SK-N-SH treated with all-trans-retinoic acid at 6 μM for 48 hours (cell line): ENCODE results near the gene BNC2.

Experiments
- ATAC-seq: fragments of 200-7000 bp; cut with Tn5 transposase; 3 replicates; pipeline ENCODE4 v1.9.1; 2020; ENCODE audit warnings: mild to moderate bottlenecking, moderate library complexity
- ARNTL ChIP-seq: fragments of 450-650 bp; formaldehyde crosslinking; IDR thresholded peaks from 2 replicates; pipeline ENCODE4 v1.5.0; 2020; ENCODE audit warnings: low read depth, mild to moderate bottlenecking, moderate library complexity, borderline replicate concordance
- BACH2 ChIP-seq: fragments of 250-450 bp; sonication (Bioruptor Pico); IDR thresholded peaks from 2 replicates; pipeline ENCODE4 v1.9.0; 2021; ENCODE audit warnings: mild to moderate bottlenecking, borderline replicate concordance
- CSDC2 ChIP-seq: fragments of 250-450 bp; sonication (Bioruptor Pico); IDR thresholded peaks from 2 replicates; pipeline ENCODE4 v1.5.0; 2020; ENCODE audit warnings: mild to moderate bottlenecking, moderate library complexity
- ESRRG ChIP-seq: fragments of 250-450 bp; sonication (Bioruptor Pico); IDR thresholded peaks from 2 replicates; pipeline ENCODE4 v1.6.1; 2021; ENCODE audit warnings: mild to moderate bottlenecking
- GLIS3 ChIP-seq: fragments of 250-450 bp; sonication (Bioruptor Pico); IDR thresholded peaks from 2 replicates; pipeline ENCODE4 v1.5.0; 2020; ENCODE audit warnings: mild to moderate bottlenecking, moderate library complexity
- ISL1 ChIP-seq: fragments of 250-450 bp; sonication (Bioruptor Pico); IDR thresholded peaks from 2 replicates; pipeline ENCODE4 v2.1.2; 2022; ENCODE audit warnings: mild to moderate bottlenecking, moderate library complexity
- OSR1 ChIP-seq: fragments of 250-450 bp; sonication (Bioruptor Pico); IDR thresholded peaks from 2 replicates; pipeline ENCODE4 v1.8.0; 2022; ENCODE audit warnings: moderate library complexity, mild to moderate bottlenecking, inconsistent platforms
- PPARA ChIP-seq: fragments of 250-450 bp; sonication (Bioruptor Pico); IDR thresholded peaks from 2 replicates; pipeline ENCODE4 v1.5.0; 2020; ENCODE audit warnings: mild to moderate bottlenecking, borderline replicate concordance
- RARB ChIP-seq: fragments of 250-450 bp; sonication (Bioruptor Pico); IDR thresholded peaks from 2 replicates; pipeline ENCODE4 v1.8.0; 2021; ENCODE audit warnings: mild to moderate bottlenecking, moderate library complexity
- SNAI2 ChIP-seq: fragments of 250-450 bp; sonication (Bioruptor Pico); IDR thresholded peaks from 2 replicates; pipeline ENCODE4 v1.5.0; 2020; ENCODE audit warnings: mild to moderate bottlenecking, moderate library complexity
- TCF4 ChIP-seq: fragments of 250-450 bp; sonication (Bioruptor Pico); IDR thresholded peaks from 2 replicates; pipeline ENCODE4 v1.8.0; 2021; ENCODE audit warnings: mild to moderate bottlenecking, moderate library complexity, borderline replicate concordance
- TOX ChIP-seq: fragments of 250-450 bp; sonication (Bioruptor Pico); IDR thresholded peaks from 2 replicates; pipeline ENCODE4 v1.8.0; 2021; ENCODE audit warnings: mild to moderate bottlenecking, moderate library complexity, borderline replicate concordance
- ZC3H10 ChIP-seq: fragments of 250-450 bp; sonication (Bioruptor Pico); IDR thresholded peaks from 2 replicates; pipeline ENCODE4 v1.5.1; 2021; ENCODE audit warnings: mild to moderate bottlenecking, moderate library complexity
- ZFP3 ChIP-seq: fragments of 250-450 bp; sonication (Bioruptor Pico); IDR thresholded peaks from 2 replicates; pipeline ENCODE4 v1.5.0; 2020; ENCODE audit warnings: mild to moderate bottlenecking, moderate library complexity
- ZFP30 ChIP-seq: fragments of 450-650 bp; formaldehyde crosslinking; IDR thresholded peaks from 2 replicates; pipeline ENCODE4 v1.5.0; 2022; ENCODE audit warnings: mild to moderate bottlenecking, moderate library complexity
- ZNF565 ChIP-seq: fragments of 450-650 bp; formaldehyde crosslinking; conservative IDR thresholded peaks from 2 replicates; pipeline ENCODE4 v1.5.0; 2020; ENCODE audit warnings: low read depth, mild to moderate bottlenecking, moderate library complexity
- ZNF70 ChIP-seq: fragments of 450-650 bp; formaldehyde crosslinking; IDR thresholded peaks from 2 replicates; pipeline ENCODE4 v1.5.0; 2020; ENCODE audit warnings: mild to moderate bottlenecking, moderate library complexity
- ZNF8 ChIP-seq: fragments of 450-650 bp; formaldehyde crosslinking; IDR thresholded peaks from 2 replicates; pipeline ENCODE4 v1.5.0; 2020; ENCODE audit warnings: mild to moderate bottlenecking, moderate library complexity
- TF ChIP-seq, protein P1 (sequence below): fragments of 250-450 bp; sonication (Bioruptor Pico); IDR thresholded peaks from 2 replicates; pipeline ENCODE4 v1.8.0; 2020; ENCODE audit warnings: mild to moderate bottlenecking, moderate library complexity, borderline replicate concordance
- TF ChIP-seq, protein P2 (sequence below): fragments of 250-450 bp; sonication (Bioruptor Pico); IDR thresholded peaks from 2 replicates; pipeline ENCODE4 v1.5.1; 2020; ENCODE audit warnings: low read depth, mild to moderate bottlenecking, moderate library complexity
- TF ChIP-seq, protein P3 (sequence below): fragments of 250-450 bp; sonication (Bioruptor Pico); IDR thresholded peaks from 2 replicates; pipeline ENCODE4 v1.5.1; 2021; ENCODE audit warnings: mild to moderate bottlenecking, moderate library complexity
- TF ChIP-seq, protein P4 (sequence below): fragments of 250-450 bp; sonication (Bioruptor Pico); IDR thresholded peaks from 2 replicates; pipeline ENCODE4 v1.8.0; 2021; ENCODE audit warnings: low read depth, mild to moderate bottlenecking, moderate library complexity, borderline replicate concordance
- TF ChIP-seq, protein P5 (sequence below): fragments of 250-450 bp; sonication (Bioruptor Pico); IDR thresholded peaks from 2 replicates; pipeline ENCODE4 v1.5.0; 2020; ENCODE audit warnings: mild to moderate bottlenecking, moderate library complexity

Gene BNC2

DNA sequence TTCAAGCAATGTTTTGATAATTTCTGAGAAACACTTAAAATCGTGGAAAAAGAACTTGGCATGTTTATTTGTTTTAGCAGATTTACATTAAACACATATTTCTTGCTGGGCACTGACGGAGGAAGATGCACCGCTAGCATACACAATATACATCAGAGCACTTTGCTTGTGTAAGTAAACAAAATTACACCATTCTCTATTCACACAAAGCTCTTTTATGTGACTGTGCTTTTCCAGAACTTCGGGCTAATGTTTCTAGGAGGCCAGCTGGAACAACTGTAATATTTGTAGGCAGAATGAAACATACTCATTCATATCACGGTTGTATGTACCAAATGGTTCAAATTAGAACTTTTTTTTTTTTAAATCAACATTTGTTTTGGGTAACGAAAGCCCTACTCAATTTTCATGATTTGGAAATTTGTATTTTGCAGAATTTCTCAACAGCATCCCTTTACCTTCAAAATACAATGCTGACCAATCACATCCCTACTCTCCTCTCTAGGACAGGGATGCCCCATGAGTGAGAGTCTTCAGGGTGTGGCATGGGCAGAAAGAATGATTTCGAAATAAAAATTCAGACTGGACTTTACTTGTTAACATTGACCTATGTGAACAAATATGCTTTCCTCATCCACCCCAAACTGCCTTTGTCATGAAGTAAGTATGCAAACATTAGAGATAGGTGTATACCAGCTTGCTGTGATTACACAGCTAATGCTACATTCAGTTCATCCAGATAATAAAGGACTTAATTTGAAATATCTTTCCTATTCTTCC lies 425.1 kb downstream of the BNC2 start:
- TF ChIP-seq SNAI2 (CRISPR knock-in tag) (no peak), ESRRG (CRISPR knock-in tag) (no peak), CSDC2 (CRISPR knock-in tag) (no peak), GLIS3 (no peak), ZNF70 (CRISPR knock-in tag) (no peak), RARB (CRISPR knock-in tag) (no peak), OSR1 (no peak)
- TF ChIP-seq, protein P1, sequence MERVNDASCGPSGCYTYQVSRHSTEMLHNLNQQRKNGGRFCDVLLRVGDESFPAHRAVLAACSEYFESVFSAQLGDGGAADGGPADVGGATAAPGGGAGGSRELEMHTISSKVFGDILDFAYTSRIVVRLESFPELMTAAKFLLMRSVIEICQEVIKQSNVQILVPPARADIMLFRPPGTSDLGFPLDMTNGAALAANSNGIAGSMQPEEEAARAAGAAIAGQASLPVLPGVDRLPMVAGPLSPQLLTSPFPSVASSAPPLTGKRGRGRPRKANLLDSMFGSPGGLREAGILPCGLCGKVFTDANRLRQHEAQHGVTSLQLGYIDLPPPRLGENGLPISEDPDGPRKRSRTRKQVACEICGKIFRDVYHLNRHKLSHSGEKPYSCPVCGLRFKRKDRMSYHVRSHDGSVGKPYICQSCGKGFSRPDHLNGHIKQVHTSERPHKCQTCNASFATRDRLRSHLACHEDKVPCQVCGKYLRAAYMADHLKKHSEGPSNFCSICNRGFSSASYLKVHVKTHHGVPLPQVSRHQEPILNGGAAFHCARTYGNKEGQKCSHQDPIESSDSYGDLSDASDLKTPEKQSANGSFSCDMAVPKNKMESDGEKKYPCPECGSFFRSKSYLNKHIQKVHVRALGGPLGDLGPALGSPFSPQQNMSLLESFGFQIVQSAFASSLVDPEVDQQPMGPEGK (CRISPR knock-in tag), result no peak
- TF ChIP-seq, protein P2, sequence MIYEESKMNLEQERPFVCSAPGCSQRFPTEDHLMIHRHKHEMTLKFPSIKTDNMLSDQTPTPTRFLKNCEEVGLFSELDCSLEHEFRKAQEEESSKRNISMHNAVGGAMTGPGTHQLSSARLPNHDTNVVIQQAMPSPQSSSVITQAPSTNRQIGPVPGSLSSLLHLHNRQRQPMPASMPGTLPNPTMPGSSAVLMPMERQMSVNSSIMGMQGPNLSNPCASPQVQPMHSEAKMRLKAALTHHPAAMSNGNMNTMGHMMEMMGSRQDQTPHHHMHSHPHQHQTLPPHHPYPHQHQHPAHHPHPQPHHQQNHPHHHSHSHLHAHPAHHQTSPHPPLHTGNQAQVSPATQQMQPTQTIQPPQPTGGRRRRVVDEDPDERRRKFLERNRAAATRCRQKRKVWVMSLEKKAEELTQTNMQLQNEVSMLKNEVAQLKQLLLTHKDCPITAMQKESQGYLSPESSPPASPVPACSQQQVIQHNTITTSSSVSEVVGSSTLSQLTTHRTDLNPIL (CRISPR knock-in tag), result no peak
- TF ChIP-seq, protein P3, sequence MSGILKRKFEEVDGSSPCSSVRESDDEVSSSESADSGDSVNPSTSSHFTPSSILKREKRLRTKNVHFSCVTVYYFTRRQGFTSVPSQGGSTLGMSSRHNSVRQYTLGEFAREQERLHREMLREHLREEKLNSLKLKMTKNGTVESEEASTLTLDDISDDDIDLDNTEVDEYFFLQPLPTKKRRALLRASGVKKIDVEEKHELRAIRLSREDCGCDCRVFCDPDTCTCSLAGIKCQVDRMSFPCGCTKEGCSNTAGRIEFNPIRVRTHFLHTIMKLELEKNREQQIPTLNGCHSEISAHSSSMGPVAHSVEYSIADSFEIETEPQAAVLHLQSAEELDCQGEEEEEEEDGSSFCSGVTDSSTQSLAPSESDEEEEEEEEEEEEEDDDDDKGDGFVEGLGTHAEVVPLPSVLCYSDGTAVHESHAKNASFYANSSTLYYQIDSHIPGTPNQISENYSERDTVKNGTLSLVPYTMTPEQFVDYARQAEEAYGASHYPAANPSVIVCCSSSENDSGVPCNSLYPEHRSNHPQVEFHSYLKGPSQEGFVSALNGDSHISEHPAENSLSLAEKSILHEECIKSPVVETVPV, result no peak
- ATAC-seq, result no peak

DNA sequence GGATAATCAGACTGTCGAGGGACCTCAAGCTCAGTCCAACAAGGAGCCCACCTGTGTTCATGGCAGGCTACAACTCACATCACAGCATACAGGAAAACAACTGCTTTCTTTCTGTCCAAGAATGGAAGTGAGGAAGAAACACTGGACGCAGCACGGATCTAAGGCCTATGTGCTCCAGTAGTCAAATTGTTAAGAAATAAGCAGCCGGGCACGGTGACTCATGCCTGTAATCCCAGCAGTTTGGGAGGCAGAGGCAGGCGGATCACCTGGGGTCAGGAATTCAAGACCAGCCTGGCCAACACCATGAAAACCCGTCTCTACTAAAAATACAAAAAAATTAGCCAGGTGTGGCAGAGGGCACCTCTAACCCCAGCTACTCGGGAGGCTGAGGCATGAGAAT lies 427.8 kb downstream of the BNC2 start:
- no peak for TF ChIP-seq SNAI2 (CRISPR knock-in tag)
- TF ChIP-seq ZFP30 (CRISPR knock-in tag), result no peak
- TF ChIP-seq, protein P4, sequence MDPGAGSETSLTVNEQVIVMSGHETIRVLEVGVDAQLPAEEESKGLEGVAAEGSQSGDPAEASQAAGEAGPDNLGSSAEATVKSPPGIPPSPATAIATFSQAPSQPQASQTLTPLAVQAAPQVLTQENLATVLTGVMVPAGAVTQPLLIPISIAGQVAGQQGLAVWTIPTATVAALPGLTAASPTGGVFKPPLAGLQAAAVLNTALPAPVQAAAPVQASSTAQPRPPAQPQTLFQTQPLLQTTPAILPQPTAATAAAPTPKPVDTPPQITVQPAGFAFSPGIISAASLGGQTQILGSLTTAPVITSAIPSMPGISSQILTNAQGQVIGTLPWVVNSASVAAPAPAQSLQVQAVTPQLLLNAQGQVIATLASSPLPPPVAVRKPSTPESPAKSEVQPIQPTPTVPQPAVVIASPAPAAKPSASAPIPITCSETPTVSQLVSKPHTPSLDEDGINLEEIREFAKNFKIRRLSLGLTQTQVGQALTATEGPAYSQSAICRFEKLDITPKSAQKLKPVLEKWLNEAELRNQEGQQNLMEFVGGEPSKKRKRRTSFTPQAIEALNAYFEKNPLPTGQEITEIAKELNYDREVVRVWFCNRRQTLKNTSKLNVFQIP (CRISPR knock-in tag), result no peak
- TF ChIP-seq ZNF70 (CRISPR knock-in tag), result no peak
- no peak for TF ChIP-seq ESRRG (CRISPR knock-in tag)
- no peak for TF ChIP-seq TCF4 (CRISPR knock-in tag)
- TF ChIP-seq ZC3H10 (CRISPR knock-in tag), result no peak
- ATAC-seq, result peak; percentile 93

DNA sequence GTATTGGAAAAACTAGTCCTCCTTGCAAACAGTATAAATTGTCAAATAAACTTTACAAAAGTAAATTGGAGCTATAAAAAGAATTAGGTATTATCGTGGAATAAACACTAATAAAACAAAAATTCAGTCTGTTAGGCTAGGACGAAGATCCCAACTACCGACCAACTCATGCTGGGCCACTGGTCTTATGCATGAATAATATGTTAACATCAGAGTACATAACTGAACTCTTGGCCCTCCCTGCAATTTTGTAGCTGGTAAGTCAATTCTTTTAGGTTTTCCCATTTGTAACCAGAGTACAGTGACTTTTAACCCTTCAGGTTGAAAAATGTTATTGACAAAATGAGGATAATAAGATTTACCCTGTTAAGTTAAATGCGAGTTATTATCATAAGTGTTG lies 428.7 kb downstream of the BNC2 start:
- ATAC-seq, result no peak
- TF ChIP-seq ZFP30 (CRISPR knock-in tag) (no peak), ARNTL (CRISPR knock-in tag) (no peak), CSDC2 (CRISPR knock-in tag) (no peak), SNAI2 (CRISPR knock-in tag) (no peak), ESRRG (CRISPR knock-in tag) (no peak), ISL1 (CRISPR knock-in tag) (no peak), ZFP3 (CRISPR knock-in tag) (no peak), PPARA (no peak), ZNF70 (CRISPR knock-in tag) (no peak), TOX (CRISPR knock-in tag) (no peak), BACH2 (CRISPR knock-in tag) (no peak), ZNF565 (CRISPR knock-in tag) (no peak), ZNF8 (CRISPR knock-in tag) (no peak), OSR1 (no peak)
- TF ChIP-seq, protein P5, sequence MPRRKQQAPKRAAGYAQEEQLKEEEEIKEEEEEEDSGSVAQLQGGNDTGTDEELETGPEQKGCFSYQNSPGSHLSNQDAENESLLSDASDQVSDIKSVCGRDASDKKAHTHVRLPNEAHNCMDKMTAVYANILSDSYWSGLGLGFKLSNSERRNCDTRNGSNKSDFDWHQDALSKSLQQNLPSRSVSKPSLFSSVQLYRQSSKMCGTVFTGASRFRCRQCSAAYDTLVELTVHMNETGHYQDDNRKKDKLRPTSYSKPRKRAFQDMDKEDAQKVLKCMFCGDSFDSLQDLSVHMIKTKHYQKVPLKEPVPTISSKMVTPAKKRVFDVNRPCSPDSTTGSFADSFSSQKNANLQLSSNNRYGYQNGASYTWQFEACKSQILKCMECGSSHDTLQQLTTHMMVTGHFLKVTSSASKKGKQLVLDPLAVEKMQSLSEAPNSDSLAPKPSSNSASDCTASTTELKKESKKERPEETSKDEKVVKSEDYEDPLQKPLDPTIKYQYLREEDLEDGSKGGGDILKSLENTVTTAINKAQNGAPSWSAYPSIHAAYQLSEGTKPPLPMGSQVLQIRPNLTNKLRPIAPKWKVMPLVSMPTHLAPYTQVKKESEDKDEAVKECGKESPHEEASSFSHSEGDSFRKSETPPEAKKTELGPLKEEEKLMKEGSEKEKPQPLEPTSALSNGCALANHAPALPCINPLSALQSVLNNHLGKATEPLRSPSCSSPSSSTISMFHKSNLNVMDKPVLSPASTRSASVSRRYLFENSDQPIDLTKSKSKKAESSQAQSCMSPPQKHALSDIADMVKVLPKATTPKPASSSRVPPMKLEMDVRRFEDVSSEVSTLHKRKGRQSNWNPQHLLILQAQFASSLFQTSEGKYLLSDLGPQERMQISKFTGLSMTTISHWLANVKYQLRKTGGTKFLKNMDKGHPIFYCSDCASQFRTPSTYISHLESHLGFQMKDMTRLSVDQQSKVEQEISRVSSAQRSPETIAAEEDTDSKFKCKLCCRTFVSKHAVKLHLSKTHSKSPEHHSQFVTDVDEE (CRISPR knock-in tag), result no peak
- TF ChIP-seq, protein P1 (CRISPR knock-in tag), result no peak
- TF ChIP-seq, protein P3, result no peak
- TF ChIP-seq, protein P4 (CRISPR knock-in tag), result no peak
